Keratinocyte (primary cell): Measurements from ENCODE around the gene LRRD1.

Source experiments
- EZH2 ChIP-seq: IDR thresholded peaks from one replicate; pipeline ENCODE4 v1.6.1; 2012; ENCODE audit warnings: inconsistent platforms, mild to moderate bottlenecking, low read length, moderate library complexity
- TF ChIP-seq, protein P1 (sequence below), 3 experiments: IDR thresholded peaks in 1 of 3; conservative IDR thresholded peaks in 1 of 3; optimal IDR thresholded peaks in 1 of 3; 2 replicates in 2 of 3; 3 replicates in 1 of 3; pipeline versions ENCODE3 to v1.5.1; 2011; ENCODE audit warnings: low read length in 3 of 3, mild to moderate bottlenecking in 3 of 3, moderate library complexity in 2 of 3, control low read depth in 1 of 3, inconsistent platforms in 1 of 3; ENCODE audit not compliant: insufficient read depth in 2 of 3; ENCODE audit errors: extremely low read depth in 1 of 3

DNA sequence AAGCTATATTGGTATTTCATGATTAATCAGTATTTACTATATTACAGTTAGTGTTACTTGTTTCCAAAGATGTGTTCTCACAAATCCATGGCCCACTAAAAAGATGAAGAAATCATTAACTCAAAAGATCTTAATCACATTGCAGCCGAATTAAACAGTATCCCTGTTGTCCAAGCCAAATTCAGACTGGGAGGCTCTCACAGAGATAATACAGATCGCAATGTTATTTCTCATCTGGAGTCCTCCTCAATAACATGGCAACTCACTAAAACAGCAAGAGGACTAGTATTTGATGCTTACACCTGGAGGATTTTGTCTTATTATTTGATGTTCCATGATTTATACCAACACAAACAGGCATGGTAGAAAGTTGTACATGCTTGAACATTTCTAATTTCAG, 68.1 kb downstream of the LRRD1 start:
- TF ChIP-seq EZH2, result no peak
- TF ChIP-seq, protein P1, sequence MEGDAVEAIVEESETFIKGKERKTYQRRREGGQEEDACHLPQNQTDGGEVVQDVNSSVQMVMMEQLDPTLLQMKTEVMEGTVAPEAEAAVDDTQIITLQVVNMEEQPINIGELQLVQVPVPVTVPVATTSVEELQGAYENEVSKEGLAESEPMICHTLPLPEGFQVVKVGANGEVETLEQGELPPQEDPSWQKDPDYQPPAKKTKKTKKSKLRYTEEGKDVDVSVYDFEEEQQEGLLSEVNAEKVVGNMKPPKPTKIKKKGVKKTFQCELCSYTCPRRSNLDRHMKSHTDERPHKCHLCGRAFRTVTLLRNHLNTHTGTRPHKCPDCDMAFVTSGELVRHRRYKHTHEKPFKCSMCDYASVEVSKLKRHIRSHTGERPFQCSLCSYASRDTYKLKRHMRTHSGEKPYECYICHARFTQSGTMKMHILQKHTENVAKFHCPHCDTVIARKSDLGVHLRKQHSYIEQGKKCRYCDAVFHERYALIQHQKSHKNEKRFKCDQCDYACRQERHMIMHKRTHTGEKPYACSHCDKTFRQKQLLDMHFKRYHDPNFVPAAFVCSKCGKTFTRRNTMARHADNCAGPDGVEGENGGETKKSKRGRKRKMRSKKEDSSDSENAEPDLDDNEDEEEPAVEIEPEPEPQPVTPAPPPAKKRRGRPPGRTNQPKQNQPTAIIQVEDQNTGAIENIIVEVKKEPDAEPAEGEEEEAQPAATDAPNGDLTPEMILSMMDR (optimal IDR thresholded peaks at IDR 0.05 in 1 of 3, IDR thresholded peaks at IDR 0.05 in 1 of 3, conservative IDR thresholded peaks at IDR 0.05 in 1 of 3; ENCODE audit: extremely low read depth in 1 of 3, insufficient read depth in 2 of 3, low read length in 3 of 3), result no peak
